Measurements from ENCODE around the gene SF3A1. TPM values are rescaled to one million over a fixed set of nuclear protein-coding genes. Genes with fewer than 3 reads are reported as not detected.
A peak's percentile ranks its signal among the peaks of the same experiment; 100 is the strongest.

SF3A1 gene
- total RNA-seq, 1 donor from 2014 or later: 78.3 TPM

- Histone ChIP-seq H3K4me3 (peak overlapping the region; percentile 66 to 89), H3K27me3 (no peaks in the 10 kb centered on the region), H3K9me3 (no peaks in the 10 kb centered on the region), H3K27ac (peak overlapping the region; percentile 95), H3K4me1 (peaks cover 52% of the 10 kb centered on the region), H3K36me3 (peaks cover 0 to 24% of the 10 kb centered on the region in 2 donors)
- no peak for DNase-seq (ENCODE audit: extremely low spot score in 2 of 2)
- TF ChIP-seq CTCF (IDR thresholded peaks at IDR 0.05) (no peak), POLR2AphosphoS5 (IDR thresholded peaks at IDR 0.05; ENCODE audit: insufficient read depth in 1 of 2, low read depth in 1 of 2) (no peak), POLR2A (IDR thresholded peaks at IDR 0.05) (no peak)
- intact Hi-C loops (cut with DNase I): loop anchor here (10.0 kb wide), 1 partner anchor 70 kb away; the partner anchor contains the start of gene CASTOR1
Observed at GRCh38 chr22:30354644-30355043, 2.0 kb downstream of the SF3A1 start.

GRCh38 chr22:30351226-30351625 lies 5.5 kb downstream of the SF3A1 start:
- intact Hi-C loops (cut with DNase I): loop anchor here (10.0 kb wide), 1 partner anchor 66 kb away; the partner anchor contains the start of gene CASTOR1
- DNase-seq (ENCODE audit: extremely low spot score in 2 of 2): no peak
- Histone ChIP-seq H3K9me3 (no peaks in the 10 kb centered on the region), H3K4me3 (no peak overlapping the region), H3K4me1 (peaks cover 68% of the 10 kb centered on the region), H3K27me3 (no peaks in the 10 kb centered on the region), H3K36me3 (peaks cover 0 to 45% of the 10 kb centered on the region in 2 donors), H3K27ac (no peak overlapping the region)
- TF ChIP-seq POLR2A (IDR thresholded peaks at IDR 0.05) (no peak), POLR2AphosphoS5 (IDR thresholded peaks at IDR 0.05; ENCODE audit: insufficient read depth in 1 of 2, low read depth in 1 of 2) (no peak), CTCF (IDR thresholded peaks at IDR 0.05) (no peak)

GRCh38 chr22:30348809-30349208 lies 7.9 kb downstream of the SF3A1 start:
- peaks cover 0 to 69% of the 10 kb centered on the region in 2 donors for H3K36me3 ChIP-seq
- TF ChIP-seq CTCF (IDR thresholded peaks at IDR 0.05) (no peak), POLR2A (IDR thresholded peaks at IDR 0.05) (no peak), POLR2AphosphoS5 (IDR thresholded peaks at IDR 0.05; ENCODE audit: insufficient read depth in 1 of 2, low read depth in 1 of 2) (no peak)
- H3K27me3 ChIP-seq: no peaks in the 10 kb centered on the region
- H3K4me3 ChIP-seq: no peak overlapping the region
- intact Hi-C loops (cut with DNase I): no loop called here
- no peaks in the 10 kb centered on the region for H3K9me3 ChIP-seq
- no peak for DNase-seq (ENCODE audit: extremely low spot score in 2 of 2)
- H3K4me1 ChIP-seq: peaks cover 44% of the 10 kb centered on the region
- peak overlapping the region; percentile 45 for H3K27ac ChIP-seq

GRCh38 chr22:30348404-30348803 lies 8.3 kb downstream of the SF3A1 start:
- TF ChIP-seq CTCF (IDR thresholded peaks at IDR 0.05): no peak
- H3K4me3 ChIP-seq: no peak overlapping the region
- H3K27me3 ChIP-seq: no peaks in the 10 kb centered on the region
- DNase-seq (ENCODE audit: extremely low spot score in 2 of 2): no peak
- H3K36me3 ChIP-seq: peaks cover 3 to 73% of the 10 kb centered on the region in 2 donors
- H3K27ac ChIP-seq: peak overlapping the region; percentile 45
- intact Hi-C loops (cut with DNase I): no loop called here
- peaks cover 42% of the 10 kb centered on the region for H3K4me1 ChIP-seq
- H3K9me3 ChIP-seq: no peaks in the 10 kb centered on the region

- Histone ChIP-seq H3K9me3 (no peaks in the 10 kb centered on the region), H3K4me3 (no peak overlapping the region), H3K36me3 (peaks cover 3 to 77% of the 10 kb centered on the region in 2 donors), H3K27me3 (no peaks in the 10 kb centered on the region), H3K27ac (peak overlapping the region; percentile 45), H3K4me1 (peaks cover 42% of the 10 kb centered on the region)
- TF ChIP-seq CTCF (IDR thresholded peaks at IDR 0.05) (no peak), POLR2A (IDR thresholded peaks at IDR 0.05) (no peak), POLR2AphosphoS5 (IDR thresholded peaks at IDR 0.05; ENCODE audit: insufficient read depth in 1 of 2, low read depth in 1 of 2) (no peak)
- DNase-seq (ENCODE audit: extremely low spot score in 2 of 2): no peak
- intact Hi-C loops (cut with DNase I): no loop called here
Observed at GRCh38 chr22:30347255-30347892, 9.3 kb downstream of the SF3A1 start.

Measured in vagina (tissue), 2 donors.